ENCODE results near the gene SLC2A9. TPM values are rescaled to one million over a fixed set of nuclear protein-coding genes. Genes with fewer than 3 reads are reported as not detected.
A peak's percentile ranks its signal among the peaks of the same experiment; 100 is the strongest.

Gene SLC2A9
- total and polyA plus RNA-seq, 2 of the 13 experiments (the other 11 are each of a cell fraction or from before 2014, with no cell fraction given) = 36.2 to 42.3 TPM

GRCh38 chr4:10006231-10006600 is 15.1 kb downstream of the SLC2A9 start (continued):
- no peak for TF ChIP-seq ZNF225 (CRISPR knock-in tag; IDR thresholded peaks at IDR 0.05)
- peak; percentile 33; the same call in 1 of the 2 replicates for TF ChIP-seq RBFOX2 (IDR thresholded peaks at IDR 0.05; ENCODE audit: low read depth, low read length)
- no peak for TF ChIP-seq ZNF33B (CRISPR knock-in tag; IDR thresholded peaks at IDR 0.05)
- TF ChIP-seq SYNCRIP (IDR thresholded peaks at IDR 0.05; ENCODE audit: insufficient read depth, low read depth, low read length) = no peak
- TF ChIP-seq ZBED4 (CRISPR knock-in tag; IDR thresholded peaks at IDR 0.05; ENCODE audit: borderline replicate concordance) = no peak; the same call in 1 of the 2 replicates
- TF ChIP-seq ATM (IDR thresholded peaks at IDR 0.05; ENCODE audit: borderline replicate concordance) = no peak
- TF ChIP-seq ZNF788 (CRISPR knock-in tag; IDR thresholded peaks at IDR 0.05; ENCODE audit: borderline replicate concordance) = no peak
- TF ChIP-seq DRAP1 (CRISPR knock-in tag; IDR thresholded peaks at IDR 0.05) = peak; percentile 80
- TF ChIP-seq RELA (CRISPR knock-in tag; IDR thresholded peaks at IDR 0.05) = no peak
- peak; percentile 93 for TF ChIP-seq CEBPB (IDR thresholded peaks at IDR 0.05; ENCODE audit: borderline replicate concordance, low read depth, low read length)
- no peak for TF ChIP-seq MTF1 (CRISPR knock-in tag; IDR thresholded peaks at IDR 0.05)
- peak; percentile 77 for TF ChIP-seq THRA (CRISPR knock-in tag; IDR thresholded peaks at IDR 0.05; ENCODE audit: borderline replicate concordance)
- TF ChIP-seq ZFP41 (CRISPR knock-in tag; IDR thresholded peaks at IDR 0.05; ENCODE audit: borderline replicate concordance) = no peak
- no peak for TF ChIP-seq MIER2 (CRISPR knock-in tag; IDR thresholded peaks at IDR 0.05)
- TF ChIP-seq CREM (IDR thresholded peaks at IDR 0.05) = peak; percentile 53; the same call in 1 of the 2 replicates
- TF ChIP-seq CREM (CRISPR knock-in tag; IDR thresholded peaks at IDR 0.05) = no peak
- no peak for TF ChIP-seq PLSCR1 (CRISPR knock-in tag; IDR thresholded peaks at IDR 0.05; ENCODE audit: borderline replicate concordance)
- 0 out of 2 replicates have a peak, but pooled peaks have one; percentile 38 for TF ChIP-seq ZSCAN29 (CRISPR knock-in tag; conservative IDR thresholded peaks at IDR 0.05)
- TF ChIP-seq ZZZ3 (CRISPR knock-in tag; IDR thresholded peaks at IDR 0.05; ENCODE audit: borderline replicate concordance) = no peak
- no peak for TF ChIP-seq MLLT10 (CRISPR knock-in tag; IDR thresholded peaks at IDR 0.05)
- 0 out of 2 replicates have a peak, but pooled peaks have one; percentile 49 for TF ChIP-seq TFAP4 (IDR thresholded peaks at IDR 0.05; ENCODE audit: borderline replicate concordance, low read depth)
- TF ChIP-seq SMARCC2 (IDR thresholded peaks at IDR 0.05) = no peak
- TF ChIP-seq ZNF644 (CRISPR knock-in tag; IDR thresholded peaks at IDR 0.05; ENCODE audit: low read depth) = peak; percentile 65; the same call in 1 of the 2 replicates
- TF ChIP-seq ZNF570 (CRISPR knock-in tag; IDR thresholded peaks at IDR 0.05; ENCODE audit: borderline replicate concordance) = no peak
- no peak for TF ChIP-seq MAFF (IDR thresholded peaks at IDR 0.05; ENCODE audit: low read depth, low read length)
- 0 out of 2 replicates have a peak, but pooled peaks have one; percentile 27 for TF ChIP-seq ZKSCAN8 (CRISPR knock-in tag; IDR thresholded peaks at IDR 0.05; ENCODE audit: borderline replicate concordance)

Measured in HepG2 (cell line).